HepG2 (cell line): Measurements from ENCODE around the gene TMUB1. TPM values are rescaled to one million over a fixed set of nuclear protein-coding genes. Genes with fewer than 3 reads are reported as not detected.

Experiments
- ASH2L ChIP-seq: fragments of 300-600, 200-600 bp; sonication (generic); IDR thresholded peaks from 2 replicates; pipeline ENCODE4 v1.7.0; 2017; ENCODE audit warnings: low read depth, mild to moderate bottlenecking, moderate library complexity, mixed read lengths, low read length; ENCODE audit not compliant: insufficient read length
- CAMTA2 ChIP-seq: sonication (generic); formaldehyde crosslinking; IDR thresholded peaks from 2 replicates; pipeline ENCODE4 v1.4.0; 2020; ENCODE audit warnings: mild to moderate bottlenecking, missing genetic modification reagents, borderline replicate concordance
- HNRNPL ChIP-seq: fragments of 200-400 bp; formaldehyde crosslinking; IDR thresholded peaks from 2 replicates; pipeline ENCODE4 v1.6.1; 2017; ENCODE audit warnings: mild to moderate bottlenecking, low read depth, low read length
- ISL2 ChIP-seq: sonication (generic); formaldehyde crosslinking; IDR thresholded peaks from 2 replicates; pipeline ENCODE4 v1.5.0; 2020; ENCODE audit warnings: missing genetic modification reagents
- KAT8 ChIP-seq: IDR thresholded peaks from 2 replicates; pipeline ENCODE4 v1.6.1; 2016; ENCODE audit warnings: missing genetic modification reagents, missing compliant biosample characterization
- KDM5A ChIP-seq: fragments of 200-600 bp; sonication (generic); IDR thresholded peaks from 2 replicates; pipeline ENCODE4 v1.7.0; 2018; ENCODE audit warnings: antibody characterized with exemption, mild to moderate bottlenecking, low read length, borderline replicate concordance
- MAF1 ChIP-seq: sonication (generic); formaldehyde crosslinking; IDR thresholded peaks from 2 replicates; pipeline ENCODE4 v1.5.0; 2020; ENCODE audit warnings: missing genetic modification reagents, borderline replicate concordance
- MXD1 ChIP-seq: sonication (generic); formaldehyde crosslinking; IDR thresholded peaks from 2 replicates; pipeline ENCODE4 v1.4.0; 2020; ENCODE audit warnings: mild to moderate bottlenecking, missing genetic modification reagents
- MYC ChIP-seq: sonication (generic); formaldehyde crosslinking; IDR thresholded peaks from 2 replicates; pipeline ENCODE4 v1.9.0; 2021; ENCODE audit warnings: missing genetic modification reagents, borderline replicate concordance
- NBN ChIP-seq: fragments of 450-650 bp; conservative IDR thresholded peaks from 2 replicates; pipeline ENCODE4 v1.6.1; 2017
- RBFOX2 ChIP-seq: fragments of 200-400 bp; formaldehyde crosslinking; IDR thresholded peaks from 2 replicates; pipeline ENCODE4 v1.6.1; 2017; ENCODE audit warnings: low read depth, mild to moderate bottlenecking, low read length
- SIN3A ChIP-seq: IDR thresholded peaks from 2 replicates; pipeline ENCODE4 v1.6.1; 2011; ENCODE audit warnings: low read depth, mild to moderate bottlenecking, control low read depth, low read length, borderline replicate concordance
- SMAD1 ChIP-seq: sonication (generic); formaldehyde crosslinking; IDR thresholded peaks from 2 replicates; pipeline ENCODE4 v1.4.0; 2020; ENCODE audit warnings: missing genetic modification reagents, low read depth, mild to moderate bottlenecking, borderline replicate concordance
- SP140L ChIP-seq: sonication (generic); formaldehyde crosslinking; IDR thresholded peaks from 2 replicates; pipeline ENCODE4 v1.4.0; 2020; ENCODE audit warnings: missing genetic modification reagents, borderline replicate concordance
- SPEN ChIP-seq: sonication (generic); formaldehyde crosslinking; IDR thresholded peaks from 2 replicates; pipeline ENCODE4 v1.5.1; 2020; ENCODE audit warnings: low read depth, mild to moderate bottlenecking, missing genetic modification reagents
- YEATS4 ChIP-seq: sonication (generic); formaldehyde crosslinking; IDR thresholded peaks from 2 replicates; pipeline ENCODE4 v1.4.0; 2020; ENCODE audit warnings: missing genetic modification reagents, borderline replicate concordance
- ZFP91 ChIP-seq: sonication (generic); formaldehyde crosslinking; IDR thresholded peaks from 2 replicates; pipeline ENCODE4 v1.9.0; 2022; ENCODE audit warnings: missing genetic modification reagents, mild to moderate bottlenecking, borderline replicate concordance
- ZNF644 ChIP-seq: IDR thresholded peaks from 2 replicates; pipeline ENCODE4 v1.6.1; 2016; ENCODE audit warnings: low read depth
- ZNF691 ChIP-seq: sonication (generic); formaldehyde crosslinking; IDR thresholded peaks from 2 replicates; pipeline ENCODE4 v1.4.0; 2020; ENCODE audit warnings: missing genetic modification reagents, low read depth, mild to moderate bottlenecking, borderline replicate concordance
- ZNF709 ChIP-seq: sonication (generic); formaldehyde crosslinking; IDR thresholded peaks from 2 replicates; pipeline ENCODE4 v1.5.0; 2020; ENCODE audit warnings: mild to moderate bottlenecking, missing genetic modification reagents
- ZNF788 ChIP-seq: sonication (generic); formaldehyde crosslinking; IDR thresholded peaks from 2 replicates; pipeline ENCODE4 v1.5.0; 2020; ENCODE audit warnings: mild to moderate bottlenecking, missing genetic modification reagents, borderline replicate concordance
- polyA plus RNA-seq, 8 experiments: library from polyadenylated mRNA; depleted of rRNA in 3 of 8; stranded (reverse) in 7 of 8; unstranded in 1 of 8; fragments of >200 nt; fragmentation: Illumina TruSeq in 4 of 8; extraction: Trizol in 4 of 8; gene quantifications; 2 replicates each; pipeline versions ENCODE4 v1.2.1 to v1.2.3, GENCODE V29; 2011 to 2016; ENCODE audit warnings: low read depth in 4 of 8, missing spikeins in 1 of 8, mixed read lengths in 1 of 8; ENCODE audit not compliant: insufficient read depth in 1 of 8
- total RNA-seq, 5 experiments: library from RNA; depleted of rRNA; stranded (reverse); fragments of >200 nt; fragmentation: Illumina TruSeq; extraction: Trizol; gene quantifications; 2 replicates each; pipeline ENCODE4 v1.2.3, GENCODE V29; 2016; ENCODE audit warnings: low read depth in 1 of 5
- TF ChIP-seq, protein P1 (sequence below): sonication (generic); formaldehyde crosslinking; IDR thresholded peaks from 2 replicates; pipeline ENCODE4 v1.8.0; 2022; ENCODE audit warnings: mild to moderate bottlenecking, missing genetic modification reagents, borderline replicate concordance
- TF ChIP-seq, protein P2 (sequence below): sonication (generic); formaldehyde crosslinking; IDR thresholded peaks from 2 replicates; pipeline ENCODE4 v1.4.0; 2020; ENCODE audit warnings: missing genetic modification reagents, borderline replicate concordance

Gene TMUB1
- total and polyA plus RNA-seq, 2 of the 13 experiments (the other 11 are each of a cell fraction or from before 2014, with no cell fraction given), result 44.8 to 51.6 TPM

GRCh38 chr7:151057506-151057988 lies 25.7 kb downstream of the TMUB1 start, which contains the start of gene CDK5 (continued):
- no peak for TF ChIP-seq MAF1
- 0 out of 2 replicates have a peak, but pooled peaks have one; percentile 7 for TF ChIP-seq ZFP91
- TF ChIP-seq SMAD1 (CRISPR knock-in tag), result 0 out of 2 replicates have a peak, but pooled peaks have one; percentile 16
- TF ChIP-seq, protein P1, sequence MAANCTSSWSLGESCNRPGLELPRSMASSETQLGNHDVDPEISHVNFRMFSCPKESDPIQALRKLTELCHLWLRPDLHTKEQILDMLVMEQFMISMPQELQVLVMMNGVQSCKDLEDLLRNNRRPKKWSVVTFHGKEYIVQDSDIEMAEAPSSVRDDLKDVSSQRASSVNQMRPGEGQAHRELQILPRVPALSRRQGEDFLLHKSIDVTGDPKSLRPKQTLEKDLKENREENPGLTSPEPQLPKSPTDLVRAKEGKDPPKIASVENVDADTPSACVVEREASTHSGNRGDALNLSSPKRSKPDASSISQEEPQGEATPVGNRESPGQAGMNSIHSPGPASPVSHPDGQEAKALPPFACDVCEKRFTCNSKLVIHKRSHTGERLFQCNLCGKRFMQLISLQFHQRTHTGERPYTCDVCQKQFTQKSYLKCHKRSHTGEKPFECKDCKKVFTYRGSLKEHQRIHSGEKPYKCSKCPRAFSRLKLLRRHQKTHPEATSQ, result no peak
- TF ChIP-seq MYC (CRISPR knock-in tag), result no peak
- 0 out of 2 replicates have a peak, but pooled peaks have one; percentile 46 for TF ChIP-seq SIN3A
- TF ChIP-seq, protein P2, sequence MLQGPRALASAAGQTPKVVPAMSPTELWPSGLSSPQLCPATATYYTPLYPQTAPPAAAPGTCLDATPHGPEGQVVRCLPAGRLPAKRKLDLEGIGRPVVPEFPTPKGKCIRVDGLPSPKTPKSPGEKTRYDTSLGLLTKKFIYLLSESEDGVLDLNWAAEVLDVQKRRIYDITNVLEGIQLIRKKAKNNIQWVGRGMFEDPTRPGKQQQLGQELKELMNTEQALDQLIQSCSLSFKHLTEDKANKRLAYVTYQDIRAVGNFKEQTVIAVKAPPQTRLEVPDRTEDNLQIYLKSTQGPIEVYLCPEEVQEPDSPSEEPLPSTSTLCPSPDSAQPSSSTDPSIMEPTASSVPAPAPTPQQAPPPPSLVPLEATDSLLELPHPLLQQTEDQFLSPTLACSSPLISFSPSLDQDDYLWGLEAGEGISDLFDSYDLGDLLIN (CRISPR knock-in tag), result 0 out of 2 replicates have a peak, but pooled peaks have one; percentile 85
- TF ChIP-seq CAMTA2 (CRISPR knock-in tag), result peak; percentile 25; the same call in 1 of the 2 replicates
- TF ChIP-seq ZNF788 (CRISPR knock-in tag), result 0 out of 2 replicates have a peak, but pooled peaks have one; percentile 34
- TF ChIP-seq ZNF644 (CRISPR knock-in tag), result no peak
- peak; percentile 25; the same call in 1 of the 2 replicates for TF ChIP-seq ISL2
- 0 out of 2 replicates have a peak, but pooled peaks have one; percentile 7 for TF ChIP-seq SP140L (CRISPR knock-in tag)
- TF ChIP-seq RBFOX2, result peak; percentile 14; the same call in 1 of the 2 replicates
- TF ChIP-seq YEATS4 (CRISPR knock-in tag), result no peak
- no peak for TF ChIP-seq SPEN (CRISPR knock-in tag)
- TF ChIP-seq MXD1 (CRISPR knock-in tag), result peak; percentile 39; the same call in 1 of the 2 replicates
- TF ChIP-seq ASH2L, result peak; percentile 68
- no peak for TF ChIP-seq KAT8 (CRISPR knock-in tag)
- TF ChIP-seq HNRNPL, result 0 out of 2 replicates have a peak, but pooled peaks have one; percentile 14
- TF ChIP-seq KDM5A, result peak; percentile 67
- TF ChIP-seq ZNF691 (CRISPR knock-in tag), result no peak
- TF ChIP-seq NBN, result no peak
- 0 out of 2 replicates have a peak, but pooled peaks have one; percentile 19 for TF ChIP-seq ZNF709 (CRISPR knock-in tag)
